ENCODE data around the gene DSE.

Gene DSE

DNA sequence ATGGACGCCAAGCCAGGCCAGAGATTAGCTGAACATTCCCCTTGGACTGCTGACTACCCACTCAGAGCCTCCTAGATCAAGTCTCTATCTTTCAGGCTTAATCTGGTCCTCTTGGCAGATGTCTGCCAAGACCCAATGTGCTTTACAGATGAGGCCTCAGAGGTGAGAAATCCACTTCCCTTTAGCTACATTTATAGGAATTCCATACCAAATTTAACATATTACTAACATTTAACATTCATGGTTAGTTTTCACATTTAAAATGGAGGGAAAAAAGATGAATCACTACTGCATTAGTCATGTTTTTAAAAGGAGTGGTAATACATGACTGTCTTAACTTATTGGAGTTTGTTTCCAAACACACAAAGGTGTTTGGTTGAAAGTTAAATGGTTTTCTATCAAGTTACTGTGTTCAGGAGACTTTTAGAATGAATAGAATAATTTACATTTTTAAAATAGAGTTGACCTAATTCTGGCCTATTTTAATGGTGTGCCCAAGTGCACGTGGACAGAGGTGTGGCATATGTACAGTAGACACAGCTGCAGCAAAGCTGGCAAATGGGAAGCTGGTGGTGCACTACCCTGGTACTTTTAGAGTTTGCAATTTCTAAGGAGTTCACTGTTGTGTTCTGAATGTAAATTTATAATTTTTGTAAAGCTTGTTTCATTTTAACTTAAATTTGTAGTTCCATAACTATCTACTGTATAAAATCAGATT, 48.5 kb downstream of the DSE start:
- no peak for DNase-seq

DNA sequence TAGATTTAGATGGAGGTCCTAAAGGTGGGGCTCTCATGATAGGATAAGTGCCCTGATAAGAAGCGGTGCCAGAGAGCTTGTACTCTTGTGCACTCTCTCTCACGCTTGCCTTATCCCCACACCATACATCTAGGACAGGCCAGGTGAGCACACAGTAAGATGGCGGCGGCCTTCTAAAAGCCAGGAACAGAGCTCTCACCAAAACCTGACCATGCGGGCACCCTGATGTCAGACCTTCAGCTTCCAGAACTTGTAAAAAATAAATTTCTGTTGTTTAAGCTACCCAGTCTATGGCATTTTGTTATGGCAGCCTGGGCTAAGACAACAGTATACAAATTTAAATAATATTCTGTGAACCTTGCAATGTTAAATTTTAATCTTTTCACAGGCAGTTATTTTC, 49.6 kb downstream of the DSE start:
- no peak for DNase-seq

DNA sequence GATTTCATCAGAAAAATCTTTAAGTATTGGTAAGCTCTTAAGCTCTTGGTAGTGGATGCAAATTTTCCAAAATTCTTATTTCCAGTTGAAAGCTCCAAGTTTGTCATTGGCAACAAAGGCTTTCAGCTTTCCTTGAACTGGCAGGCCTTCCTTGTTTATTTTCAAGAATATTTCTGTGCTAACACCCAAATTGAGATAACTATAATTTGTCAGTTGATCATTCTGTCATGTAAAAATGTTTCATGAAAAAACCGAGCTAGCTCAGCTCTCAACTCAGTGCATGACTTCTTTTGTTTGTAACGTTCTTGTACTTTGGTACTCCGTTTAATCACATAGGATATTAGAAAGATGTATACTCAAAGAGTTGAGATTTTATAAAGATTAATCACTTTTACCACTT, 51.5 kb downstream of the DSE start:
- no peak for DNase-seq

DNA sequence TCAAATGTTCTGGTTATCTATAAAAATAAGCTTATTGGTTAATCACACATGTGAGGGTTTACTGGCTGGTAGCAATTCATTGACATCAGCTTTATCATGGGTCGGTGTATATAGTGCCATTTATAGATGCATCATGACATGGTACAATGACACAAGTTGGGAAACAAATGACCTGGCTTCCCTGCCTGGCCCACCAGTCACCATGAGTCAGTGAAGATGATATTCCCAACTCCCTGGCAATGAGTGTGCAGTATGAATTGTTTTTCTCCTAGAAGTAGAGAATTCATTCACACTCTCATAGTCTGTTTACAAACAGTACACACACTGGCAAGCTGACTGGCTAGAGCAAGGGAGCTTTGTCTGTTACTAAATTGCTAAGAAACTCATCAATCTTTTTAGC, 53.3 kb downstream of the DSE start:
- no peak for DNase-seq

DNA sequence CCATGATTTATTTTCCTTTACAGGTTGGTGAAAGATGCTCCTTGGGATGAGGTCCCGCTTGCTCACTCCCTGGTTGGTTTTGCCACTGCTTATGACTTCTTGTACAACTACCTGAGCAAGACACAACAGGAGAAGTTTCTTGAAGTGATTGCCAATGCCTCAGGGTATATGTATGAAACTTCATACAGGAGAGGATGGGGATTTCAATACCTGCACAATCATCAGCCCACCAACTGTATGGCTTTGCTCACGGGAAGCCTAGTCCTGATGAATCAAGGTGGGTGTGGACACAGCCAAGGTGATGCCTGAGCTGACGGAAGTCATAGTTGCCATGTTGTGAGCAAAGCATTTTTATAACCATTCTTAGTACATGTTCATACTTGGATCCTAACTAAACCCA, 55.8 kb downstream of the DSE start:
- DNase-seq: no peak

DNA sequence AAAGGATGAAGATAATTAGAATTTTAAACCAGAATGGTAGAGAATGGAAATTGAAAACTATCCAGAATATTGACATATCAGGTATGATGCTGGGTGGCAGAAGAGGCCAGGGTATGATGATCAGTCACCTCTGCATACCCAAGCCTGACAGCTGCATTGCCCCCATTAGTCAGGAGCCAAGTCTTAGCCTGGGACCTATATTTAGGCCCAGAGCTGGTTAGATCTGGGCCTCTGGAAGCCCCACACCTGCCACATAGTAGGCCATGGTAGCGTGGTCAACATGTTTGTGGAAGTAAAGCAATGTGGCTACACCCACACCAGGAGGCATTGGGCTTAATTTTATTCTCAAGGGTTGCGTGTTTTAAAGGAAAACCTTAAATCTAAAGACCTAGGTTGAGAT, 58.4 kb downstream of the DSE start:
- DNase-seq: no peak

DNA sequence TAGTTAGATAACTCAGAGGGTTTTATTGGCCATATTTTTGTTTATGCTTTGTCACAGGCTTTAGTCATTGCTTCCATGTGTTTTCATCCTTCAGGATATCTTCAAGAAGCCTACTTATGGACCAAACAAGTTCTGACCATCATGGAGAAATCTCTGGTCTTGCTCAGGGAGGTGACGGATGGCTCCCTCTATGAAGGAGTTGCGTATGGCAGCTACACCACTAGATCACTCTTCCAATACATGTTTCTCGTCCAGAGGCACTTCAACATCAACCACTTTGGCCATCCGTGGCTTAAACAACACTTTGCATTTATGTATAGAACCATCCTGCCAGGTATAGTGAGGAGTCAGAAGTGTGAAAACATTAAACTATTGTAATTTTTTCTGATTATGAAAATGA, 60.1 kb downstream of the DSE start:
- DNase-seq: no peak

DNA sequence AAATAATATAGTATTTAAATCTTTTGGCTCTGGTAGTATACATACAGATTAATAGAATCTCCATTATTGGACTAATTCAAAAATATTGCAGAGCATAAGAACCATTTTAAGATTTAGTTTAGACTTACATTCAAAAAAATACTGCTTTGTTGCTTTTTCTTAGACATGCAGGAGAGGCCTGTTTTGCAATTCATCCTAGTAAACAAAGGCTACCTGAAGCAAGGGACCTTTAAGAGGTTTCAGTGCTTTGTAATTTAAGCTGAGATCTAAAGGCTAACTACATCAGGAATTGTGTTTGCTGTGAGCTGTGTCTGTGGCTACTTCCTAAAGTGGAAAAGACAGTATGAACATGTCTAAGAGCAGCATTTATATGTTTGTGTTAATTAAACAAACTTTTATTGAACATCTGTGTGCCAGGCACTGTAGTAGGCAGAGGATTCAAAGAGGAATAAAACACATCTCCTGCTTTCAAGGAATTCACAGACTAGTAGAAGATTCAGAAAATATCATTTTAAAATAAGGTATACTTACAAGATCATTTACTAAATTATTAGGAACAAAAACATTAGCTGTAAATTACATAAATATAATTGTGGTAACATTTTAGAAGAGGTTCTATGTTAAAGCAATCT, 61.3 kb downstream of the DSE start:
- no peak for DNase-seq

DNA sequence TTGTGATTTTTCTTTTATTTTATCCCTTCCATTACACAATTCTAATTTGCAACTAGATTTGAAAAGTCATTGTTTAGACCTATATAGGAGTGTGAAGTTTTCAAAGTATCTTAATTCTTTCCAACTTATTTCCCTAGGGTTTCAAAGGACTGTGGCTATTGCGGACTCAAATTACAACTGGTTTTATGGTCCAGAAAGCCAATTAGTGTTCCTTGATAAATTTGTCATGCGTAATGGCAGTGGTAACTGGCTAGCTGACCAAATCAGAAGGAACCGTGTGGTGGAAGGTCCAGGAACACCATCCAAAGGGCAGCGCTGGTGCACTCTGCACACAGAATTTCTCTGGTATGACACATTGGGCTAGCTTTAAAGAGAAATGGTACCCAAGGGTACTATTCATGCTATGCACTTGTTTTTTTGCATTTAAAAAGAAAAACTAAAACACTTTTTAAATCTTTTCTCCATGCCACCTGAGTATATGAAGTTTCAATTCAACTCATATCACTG, 62.5 kb downstream of the DSE start:
- no peak for DNase-seq

DNA sequence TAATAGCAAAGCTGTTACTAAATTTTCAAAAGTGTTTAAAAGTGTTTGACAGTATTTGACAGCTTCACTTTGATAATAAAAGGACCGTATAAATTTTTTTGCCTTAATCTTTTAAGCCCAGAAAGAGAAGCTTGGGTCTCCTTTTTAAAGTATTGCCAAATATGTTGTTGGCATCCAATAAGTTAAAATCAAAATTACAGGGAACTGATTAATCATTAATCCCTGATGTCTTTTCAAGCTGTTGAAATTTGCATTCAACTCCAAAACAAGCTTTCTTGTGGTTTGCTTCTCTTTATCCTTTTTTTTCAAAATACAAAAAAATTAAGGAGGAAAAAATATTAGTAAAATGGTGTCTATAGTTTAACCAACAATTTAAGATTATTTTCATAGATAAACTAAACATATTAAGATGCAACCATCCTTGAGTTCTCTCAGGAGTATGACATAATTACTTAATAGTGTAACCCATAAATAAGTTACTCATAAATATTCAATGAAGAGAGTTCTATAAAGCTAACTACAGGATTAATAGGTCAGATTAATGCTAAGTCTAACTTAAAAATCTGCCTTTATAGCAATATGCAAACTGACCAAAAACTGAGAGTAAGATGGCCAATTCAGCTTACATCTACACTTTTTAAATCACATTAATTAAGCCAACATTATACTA, 63.4 kb downstream of the DSE start:
- no peak for DNase-seq

DNA sequence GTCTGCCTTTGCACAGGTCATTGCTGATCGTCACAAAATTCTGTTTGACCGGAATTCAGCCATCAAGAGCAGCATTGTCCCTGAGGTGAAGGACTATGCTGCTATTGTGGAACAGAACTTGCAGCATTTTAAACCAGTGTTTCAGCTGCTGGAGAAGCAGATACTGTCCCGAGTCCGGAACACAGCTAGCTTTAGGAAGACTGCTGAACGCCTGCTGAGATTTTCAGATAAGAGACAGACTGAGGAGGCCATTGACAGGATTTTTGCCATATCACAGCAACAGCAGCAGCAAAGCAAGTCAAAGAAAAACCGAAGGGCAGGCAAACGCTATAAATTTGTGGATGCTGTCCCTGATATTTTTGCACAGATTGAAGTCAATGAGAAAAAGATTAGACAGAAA, 65.8 kb downstream of the DSE start:
- no peak for DNase-seq

DNA sequence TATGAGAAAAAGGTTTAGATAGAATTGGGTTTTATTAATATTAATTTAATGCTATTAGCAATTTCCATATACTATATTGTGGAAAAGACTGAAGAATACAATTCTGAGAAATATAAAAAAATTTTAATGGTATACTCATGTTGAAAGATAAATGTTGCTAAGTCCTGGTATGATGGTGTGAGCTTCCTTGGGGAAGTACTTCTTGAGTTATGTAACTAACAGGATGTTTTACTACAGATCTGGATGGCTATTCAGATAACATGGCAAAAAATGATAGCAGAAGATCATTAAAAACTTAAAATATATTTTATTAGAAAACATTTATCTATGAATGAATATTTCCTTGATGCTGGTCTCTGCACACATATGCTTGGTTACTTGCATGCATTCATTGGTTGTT, 66.9 kb downstream of the DSE start:
- no peak for DNase-seq

DNA sequence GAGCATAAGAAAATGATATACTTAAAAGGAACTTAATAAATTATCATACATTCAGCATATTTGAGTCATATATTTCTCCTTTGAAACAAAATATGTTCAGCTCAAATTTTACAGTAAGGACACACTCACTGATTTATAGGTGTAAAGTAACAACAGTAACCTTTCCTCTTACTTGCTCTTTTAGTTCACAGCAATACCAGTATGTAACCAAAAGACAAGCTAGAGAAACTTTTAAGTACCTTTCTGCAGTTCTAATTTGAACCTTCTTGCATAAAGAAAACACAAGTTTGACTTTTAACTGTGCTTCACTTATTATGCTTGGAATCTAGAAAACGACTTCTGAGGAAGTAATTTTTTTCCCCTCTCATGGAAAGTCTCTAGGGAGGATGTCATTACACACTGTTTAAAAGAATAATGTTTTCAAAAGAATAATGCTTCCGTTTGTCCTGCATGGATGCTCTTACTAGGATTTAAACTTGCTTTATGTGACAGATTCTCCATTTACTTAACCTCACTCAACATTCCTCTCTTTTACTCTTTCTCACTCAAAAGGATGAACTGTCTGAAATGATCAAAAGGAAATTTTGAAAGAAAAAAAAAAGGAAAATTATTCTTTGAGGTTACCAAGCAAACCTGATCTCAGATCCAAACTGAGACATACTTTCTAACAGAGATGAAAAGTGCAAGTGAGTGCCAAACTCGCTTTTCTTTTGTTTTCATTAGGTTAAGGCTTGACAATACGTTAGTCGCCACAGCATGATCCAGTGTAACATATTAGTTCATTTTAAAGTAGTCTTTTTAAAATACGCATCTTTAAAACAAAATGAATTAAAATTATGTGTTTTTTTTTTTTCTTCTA, 68.1 kb downstream of the DSE start:
- DNase-seq: no peak

DNA sequence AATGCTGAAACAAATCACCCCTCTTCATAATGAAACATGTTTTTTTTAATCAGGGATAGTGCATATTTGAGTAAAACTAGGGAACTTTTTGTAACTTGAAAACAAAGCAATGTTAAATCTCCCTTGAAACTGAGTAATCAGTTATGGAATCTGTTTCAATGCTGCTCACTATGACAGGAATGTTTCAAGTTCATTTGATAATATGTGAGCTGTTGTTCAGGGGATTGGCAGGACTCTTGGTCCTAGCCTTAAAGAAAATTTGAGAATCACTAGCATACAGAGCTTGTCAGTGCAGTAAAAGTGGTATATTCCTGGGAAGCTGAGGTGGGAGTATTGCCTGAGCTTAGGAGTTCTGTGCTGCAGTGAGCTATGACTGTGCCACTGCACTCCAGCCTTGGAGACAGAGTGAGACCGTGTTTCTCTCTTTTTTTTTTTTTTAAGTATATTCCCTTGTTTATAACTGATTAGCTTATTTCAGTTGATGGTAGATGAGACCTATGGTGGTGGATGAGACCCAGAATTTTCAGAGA, 68.8 kb downstream of the DSE start:
- DNase-seq: no peak

DNA sequence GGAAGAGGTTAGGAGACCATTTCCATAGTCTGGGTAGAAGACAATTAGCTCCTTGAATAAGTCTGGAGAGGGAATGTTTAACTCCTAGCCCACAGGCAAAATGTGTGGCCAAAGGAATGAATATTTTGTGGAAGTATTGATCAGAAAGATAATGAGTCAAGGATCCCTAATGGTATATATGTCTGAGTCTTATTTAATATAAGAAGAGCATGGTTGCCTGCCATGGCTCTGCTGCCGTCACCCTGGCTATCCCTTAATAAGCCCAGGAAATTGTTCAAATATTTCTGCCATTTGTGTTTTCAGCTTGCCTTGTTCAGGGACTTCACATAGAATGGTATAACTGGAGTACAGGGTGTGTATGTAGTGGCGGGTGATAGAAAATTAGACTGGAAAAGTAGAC, 72.4 kb downstream of the DSE start:
- DNase-seq: no peak

DNA sequence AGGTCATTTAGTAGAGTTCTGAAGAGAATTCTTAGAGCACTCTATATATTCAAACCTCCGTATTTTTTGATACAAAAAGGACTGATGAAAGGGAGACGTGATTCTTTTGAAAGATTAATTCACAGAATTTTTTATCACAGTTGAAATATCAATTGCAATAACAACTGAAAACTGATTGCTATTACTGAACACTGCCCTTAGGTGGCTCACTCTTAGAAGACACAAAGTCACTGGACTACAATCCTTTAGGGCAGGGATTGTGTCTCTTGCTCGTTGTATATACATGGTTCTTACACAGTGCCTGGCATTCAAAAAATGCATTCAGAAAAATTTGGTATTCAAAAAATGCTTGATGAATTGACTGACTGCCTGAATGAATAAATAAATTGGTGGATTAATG, 73.3 kb downstream of the DSE start:
- DNase-seq: no peak

DNA sequence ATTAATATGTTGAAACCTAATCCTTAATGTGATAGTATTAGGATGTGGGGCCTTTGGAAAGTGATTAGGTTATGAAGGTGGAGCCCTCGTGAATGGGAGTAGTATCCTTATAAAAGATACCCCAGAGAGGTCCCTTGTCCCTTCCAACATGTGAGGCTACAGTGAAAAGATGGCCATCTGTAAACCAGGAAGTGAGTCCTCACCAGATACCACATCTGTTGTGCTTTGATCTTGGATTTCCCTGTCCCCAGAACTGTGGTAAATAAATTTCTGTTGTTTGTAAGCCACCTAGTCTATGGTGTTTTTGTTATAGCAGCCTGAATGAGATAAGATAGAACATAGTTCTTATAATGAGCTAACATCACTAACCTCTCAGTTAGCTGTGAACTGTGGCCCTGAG, 73.8 kb downstream of the DSE start:
- no peak for DNase-seq

DNA sequence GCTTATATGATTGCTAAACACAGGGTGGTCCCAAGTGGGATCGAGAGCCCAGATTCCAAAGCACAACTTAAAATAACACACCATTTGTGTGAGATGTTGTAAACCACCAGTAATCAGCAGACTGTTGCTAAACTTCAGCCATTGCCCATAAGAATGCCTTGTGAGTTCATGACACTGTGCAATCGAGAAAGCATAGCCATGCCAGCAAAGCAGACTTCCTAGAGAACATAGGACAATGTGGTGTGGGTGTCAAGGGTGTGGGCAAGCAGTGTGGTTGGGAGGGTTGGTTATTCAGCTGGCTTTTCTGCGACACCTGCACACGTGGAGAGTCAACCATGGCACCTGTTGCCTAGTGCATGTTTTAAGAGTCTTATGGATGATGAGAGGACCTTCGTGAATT, 74.4 kb downstream of the DSE start:
- no peak for DNase-seq

DNA sequence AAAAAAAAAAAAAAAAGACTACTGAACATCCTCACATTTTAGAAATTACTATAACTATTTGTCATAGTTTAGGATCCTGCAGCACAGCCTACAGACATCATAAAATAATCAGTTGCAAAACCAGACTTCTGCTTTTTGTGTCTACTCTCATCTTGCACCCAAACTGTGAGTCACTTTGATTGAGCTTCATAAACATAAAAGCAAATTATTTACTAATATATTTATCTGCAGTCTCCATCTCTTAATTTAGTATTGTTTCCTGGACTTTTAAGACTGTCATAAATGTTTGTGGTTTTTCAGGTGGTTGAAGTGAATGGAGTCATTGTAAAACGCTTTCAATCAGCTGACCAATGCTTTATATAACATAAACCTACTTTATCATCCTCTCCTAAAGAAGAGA, 75.7 kb downstream of the DSE start:
- DNase-seq: no peak

DNA sequence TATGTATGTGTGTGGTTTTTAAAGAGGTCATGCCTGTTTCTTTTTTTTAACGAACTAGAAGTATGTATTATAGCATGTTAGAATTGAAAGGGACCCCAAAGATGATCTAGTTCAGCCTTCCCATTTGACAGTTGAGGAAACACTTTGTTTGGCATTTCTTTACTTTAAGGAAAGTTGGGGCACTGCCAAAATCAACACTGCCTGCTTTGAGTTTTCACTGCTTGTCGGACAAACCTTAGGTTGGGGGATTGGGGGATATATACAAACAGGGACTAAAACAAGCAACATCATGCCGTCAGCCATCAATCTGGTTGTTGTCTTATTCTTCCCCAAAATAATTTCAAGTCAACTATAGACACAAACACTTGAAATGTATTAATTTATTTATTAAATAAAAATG, 76.3 kb downstream of the DSE start:
- DNase-seq: no peak

DNA sequence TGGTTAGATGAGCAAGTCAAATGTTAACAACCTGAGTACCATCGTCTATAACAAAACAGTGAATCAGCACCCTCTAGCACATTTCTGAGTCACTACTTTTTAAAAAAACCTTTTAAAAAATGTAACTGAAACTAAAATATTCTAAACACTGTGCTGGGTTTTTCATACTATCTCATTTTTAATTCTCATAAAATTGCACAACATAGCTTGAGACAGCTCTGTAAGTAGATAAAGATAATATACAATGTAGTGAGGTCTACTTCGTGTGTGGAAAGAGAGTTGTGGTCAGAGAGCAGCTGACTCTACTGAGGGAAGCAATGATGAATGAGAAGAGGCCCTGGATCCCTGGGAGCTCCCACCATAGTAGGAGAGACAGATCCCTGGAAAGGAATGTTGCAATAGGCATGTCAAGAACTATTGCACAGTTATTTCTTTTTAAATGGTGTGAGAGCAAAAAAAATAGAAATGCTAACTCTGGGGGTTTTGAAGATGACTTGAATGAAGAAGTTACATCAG, 76.8 kb downstream of the DSE start:
- DNase-seq: no peak

DNA sequence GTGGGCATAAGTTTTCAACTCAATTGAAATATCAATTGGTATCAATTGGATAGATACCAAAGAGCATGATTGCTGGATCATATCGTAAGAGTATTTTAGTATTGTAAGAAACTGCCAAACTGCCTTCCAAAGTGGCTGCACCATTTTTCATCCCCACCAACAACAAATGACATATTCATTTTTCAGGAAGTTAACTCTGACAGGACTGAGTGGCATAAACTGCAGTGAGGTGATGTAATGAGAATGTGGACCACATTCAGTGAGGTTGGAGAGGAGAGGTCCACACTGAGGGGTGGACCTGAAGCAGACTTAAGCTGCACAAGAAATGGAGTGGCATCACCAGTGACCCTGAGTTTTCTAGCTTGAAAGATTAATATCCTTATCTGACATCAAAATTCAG, 78.8 kb downstream of the DSE start:
- no peak for DNase-seq

DNA sequence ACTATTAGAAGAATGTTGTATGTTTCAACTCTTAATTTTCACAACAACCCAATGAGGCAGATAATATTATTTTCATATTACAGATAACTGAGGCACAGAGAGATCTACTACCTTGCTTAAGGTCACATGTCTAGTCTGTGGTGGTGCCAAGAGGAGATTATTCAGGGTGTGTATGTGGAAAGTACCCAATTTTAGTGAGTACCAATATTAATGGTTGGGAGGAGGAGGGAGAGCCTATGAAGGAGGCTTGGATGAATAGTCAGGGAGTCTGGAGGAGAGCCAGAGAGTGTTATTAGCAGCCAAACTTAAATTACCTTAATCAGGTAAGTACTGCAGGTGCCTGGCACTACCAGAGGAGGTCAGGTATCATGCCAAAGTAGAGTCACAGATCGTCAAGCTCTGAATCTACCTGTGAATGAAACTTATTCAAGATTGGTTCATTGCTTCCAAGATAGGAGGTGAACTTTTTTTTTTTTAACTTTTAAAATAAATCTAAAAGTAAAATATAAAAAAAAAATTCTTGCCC, 79.5 kb downstream of the DSE start:
- DNase-seq: no peak
